Measurements from ENCODE around the gene CRTC3.

CRTC3 gene

DNA sequence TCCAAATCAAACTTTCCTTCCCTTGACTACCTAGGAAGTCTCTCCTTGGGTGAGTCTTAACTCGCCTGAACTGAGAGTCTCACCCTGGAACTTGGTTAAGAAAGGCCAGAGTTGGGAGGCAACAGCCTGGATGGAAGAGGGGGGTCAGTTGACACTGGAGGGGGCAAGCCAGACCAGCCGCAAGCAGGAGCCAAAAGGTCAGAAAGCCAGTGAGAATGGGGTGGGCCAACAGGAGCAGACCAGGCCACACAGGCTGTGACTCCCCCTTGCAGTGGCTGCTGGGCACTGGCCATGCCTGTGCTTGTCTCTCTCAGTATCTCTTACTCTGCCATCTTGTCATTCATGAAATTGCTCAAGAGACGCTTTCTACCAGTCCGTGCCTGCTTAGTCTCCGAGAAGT, 32.9 kb downstream of the CRTC3 start:
- TF ChIP-seq TAF1 (IDR thresholded peaks at IDR 0.05; ENCODE audit: borderline replicate concordance, insufficient read depth, low read length) = no peak
- TF ChIP-seq SIN3A (IDR thresholded peaks at IDR 0.05; ENCODE audit: borderline replicate concordance, insufficient read depth, low read length) = no peak
- no peak for TF ChIP-seq POLR2AphosphoS5 (IDR thresholded peaks at IDR 0.05; ENCODE audit: low read depth, low read length)
- TF ChIP-seq, protein P1, sequence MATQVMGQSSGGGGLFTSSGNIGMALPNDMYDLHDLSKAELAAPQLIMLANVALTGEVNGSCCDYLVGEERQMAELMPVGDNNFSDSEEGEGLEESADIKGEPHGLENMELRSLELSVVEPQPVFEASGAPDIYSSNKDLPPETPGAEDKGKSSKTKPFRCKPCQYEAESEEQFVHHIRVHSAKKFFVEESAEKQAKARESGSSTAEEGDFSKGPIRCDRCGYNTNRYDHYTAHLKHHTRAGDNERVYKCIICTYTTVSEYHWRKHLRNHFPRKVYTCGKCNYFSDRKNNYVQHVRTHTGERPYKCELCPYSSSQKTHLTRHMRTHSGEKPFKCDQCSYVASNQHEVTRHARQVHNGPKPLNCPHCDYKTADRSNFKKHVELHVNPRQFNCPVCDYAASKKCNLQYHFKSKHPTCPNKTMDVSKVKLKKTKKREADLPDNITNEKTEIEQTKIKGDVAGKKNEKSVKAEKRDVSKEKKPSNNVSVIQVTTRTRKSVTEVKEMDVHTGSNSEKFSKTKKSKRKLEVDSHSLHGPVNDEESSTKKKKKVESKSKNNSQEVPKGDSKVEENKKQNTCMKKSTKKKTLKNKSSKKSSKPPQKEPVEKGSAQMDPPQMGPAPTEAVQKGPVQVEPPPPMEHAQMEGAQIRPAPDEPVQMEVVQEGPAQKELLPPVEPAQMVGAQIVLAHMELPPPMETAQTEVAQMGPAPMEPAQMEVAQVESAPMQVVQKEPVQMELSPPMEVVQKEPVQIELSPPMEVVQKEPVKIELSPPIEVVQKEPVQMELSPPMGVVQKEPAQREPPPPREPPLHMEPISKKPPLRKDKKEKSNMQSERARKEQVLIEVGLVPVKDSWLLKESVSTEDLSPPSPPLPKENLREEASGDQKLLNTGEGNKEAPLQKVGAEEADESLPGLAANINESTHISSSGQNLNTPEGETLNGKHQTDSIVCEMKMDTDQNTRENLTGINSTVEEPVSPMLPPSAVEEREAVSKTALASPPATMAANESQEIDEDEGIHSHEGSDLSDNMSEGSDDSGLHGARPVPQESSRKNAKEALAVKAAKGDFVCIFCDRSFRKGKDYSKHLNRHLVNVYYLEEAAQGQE (IDR thresholded peaks at IDR 0.05; ENCODE audit: insufficient read depth in 1 of 2, low read depth in 2 of 2, low read length in 2 of 2) = no peak
- no peak for TF ChIP-seq FOXP2 (optimal IDR thresholded peaks at IDR 0.05; ENCODE audit: borderline replicate concordance, extremely low read depth, extremely low read length, insufficient read depth)

DNA sequence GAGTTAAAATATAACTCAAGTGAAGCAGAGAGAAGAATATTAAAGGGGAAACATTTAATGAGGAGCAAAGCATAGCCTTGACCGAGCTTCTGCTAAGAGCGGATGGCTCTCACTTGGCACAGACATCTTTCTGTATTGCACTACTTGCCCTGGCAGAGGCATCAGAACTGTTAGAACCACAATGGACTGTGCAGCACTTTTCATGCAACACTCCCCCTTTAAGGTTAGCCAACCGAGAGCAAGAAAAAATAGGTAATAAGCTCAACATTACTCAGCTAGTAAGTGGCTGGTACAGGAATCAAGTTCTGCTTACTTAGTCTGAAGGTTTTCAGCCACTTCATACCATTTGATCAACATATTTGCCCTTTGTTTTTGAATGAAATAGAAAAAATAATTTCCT, 33.7 kb downstream of the CRTC3 start:
- TF ChIP-seq SIN3A (IDR thresholded peaks at IDR 0.05; ENCODE audit: borderline replicate concordance, insufficient read depth, low read length) (no peak), TAF1 (IDR thresholded peaks at IDR 0.05; ENCODE audit: borderline replicate concordance, insufficient read depth, low read length) (no peak), FOXP2 (optimal IDR thresholded peaks at IDR 0.05; ENCODE audit: borderline replicate concordance, extremely low read depth, extremely low read length, insufficient read depth) (no peak), POLR2AphosphoS5 (IDR thresholded peaks at IDR 0.05; ENCODE audit: low read depth, low read length) (no peak)
- TF ChIP-seq, protein P1 (IDR thresholded peaks at IDR 0.05; ENCODE audit: insufficient read depth in 1 of 2, low read depth in 2 of 2, low read length in 2 of 2) = no peak

DNA sequence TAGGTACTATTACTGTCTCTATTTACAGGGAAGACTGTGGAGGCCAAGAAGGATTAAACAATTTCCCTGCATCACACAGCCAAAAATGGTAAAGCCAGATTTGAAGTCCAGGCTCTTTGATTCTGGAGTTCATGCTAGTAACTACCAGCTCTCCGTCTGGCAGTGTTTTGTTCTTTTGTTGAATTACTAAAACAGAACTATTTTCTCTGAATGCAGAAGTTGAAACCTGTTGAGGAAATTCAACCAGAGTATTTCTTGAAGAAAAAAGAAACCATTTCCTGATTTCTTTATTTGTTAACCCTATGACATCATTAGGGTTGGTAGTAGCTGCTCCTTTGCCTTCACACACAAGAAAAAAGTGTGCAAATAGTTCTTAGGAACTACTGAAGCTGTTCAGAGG, 34.3 kb downstream of the CRTC3 start:
- TF ChIP-seq TAF1 (IDR thresholded peaks at IDR 0.05; ENCODE audit: borderline replicate concordance, insufficient read depth, low read length) = no peak
- TF ChIP-seq, protein P1 (IDR thresholded peaks at IDR 0.05; ENCODE audit: insufficient read depth in 1 of 2, low read depth in 2 of 2, low read length in 2 of 2) = no peak
- no peak for TF ChIP-seq FOXP2 (optimal IDR thresholded peaks at IDR 0.05; ENCODE audit: borderline replicate concordance, extremely low read depth, extremely low read length, insufficient read depth)
- no peak for TF ChIP-seq POLR2AphosphoS5 (IDR thresholded peaks at IDR 0.05; ENCODE audit: low read depth, low read length)
- TF ChIP-seq SIN3A (IDR thresholded peaks at IDR 0.05; ENCODE audit: borderline replicate concordance, insufficient read depth, low read length) = no peak

DNA sequence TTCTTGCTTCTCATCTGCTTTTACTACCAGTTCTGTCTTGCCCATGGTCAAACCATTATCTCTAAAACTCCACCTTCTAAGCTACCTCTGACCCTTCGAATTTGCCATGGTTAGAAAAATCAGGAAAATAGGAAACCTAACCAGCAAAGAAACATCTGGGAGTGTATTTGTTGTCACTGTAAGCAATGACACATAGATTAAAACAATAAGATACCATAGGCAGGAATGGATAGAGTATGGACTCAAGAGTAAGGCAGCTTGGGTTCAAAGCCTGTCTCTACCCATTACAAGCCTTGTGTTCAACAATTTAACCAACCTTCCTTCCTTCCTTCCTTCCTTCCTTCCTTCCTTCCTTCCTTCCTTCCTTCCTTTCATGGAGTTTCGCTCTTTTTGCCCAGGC, 34.9 kb downstream of the CRTC3 start:
- TF ChIP-seq POLR2AphosphoS5 (IDR thresholded peaks at IDR 0.05; ENCODE audit: low read depth, low read length) = no peak
- TF ChIP-seq, protein P1 (IDR thresholded peaks at IDR 0.05; ENCODE audit: insufficient read depth in 1 of 2, low read depth in 2 of 2, low read length in 2 of 2) = no peak

DNA sequence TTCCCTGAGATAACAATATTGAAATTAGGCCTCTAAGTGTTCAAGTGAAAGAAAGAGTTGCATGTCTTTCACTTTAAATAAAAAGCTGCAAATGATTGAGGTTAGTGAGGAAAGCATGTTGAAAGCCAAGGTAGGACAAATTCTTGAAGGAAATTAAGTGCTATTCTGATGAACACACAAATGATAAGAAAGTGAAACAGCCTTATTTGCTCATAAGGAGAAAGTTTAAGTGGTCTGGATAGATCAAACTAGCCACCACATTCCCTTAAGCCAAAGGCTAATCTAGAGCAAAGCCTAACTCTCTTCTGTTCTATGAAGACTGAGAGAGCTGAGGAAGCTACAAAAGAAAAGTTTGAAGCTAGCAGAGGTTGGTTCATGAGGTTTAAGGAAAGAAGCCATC, 36.1 kb downstream of the CRTC3 start:
- no peak for TF ChIP-seq FOXP2 (optimal IDR thresholded peaks at IDR 0.05; ENCODE audit: borderline replicate concordance, extremely low read depth, extremely low read length, insufficient read depth)
- no peak for TF ChIP-seq SIN3A (IDR thresholded peaks at IDR 0.05; ENCODE audit: borderline replicate concordance, insufficient read depth, low read length)
- TF ChIP-seq, protein P1 (IDR thresholded peaks at IDR 0.05; ENCODE audit: insufficient read depth in 1 of 2, low read depth in 2 of 2, low read length in 2 of 2) = no peak

Measured in PFSK-1 (cell line).